ENCODE measurements around the gene KDM3A.

GRCh38 chr2:86464652-86465051 lies 23.5 kb downstream of the KDM3A start:
- TF ChIP-seq POLR2A (IDR thresholded peaks at IDR 0.05; ENCODE audit: low read length) (no peak), GATA1 (IDR thresholded peaks at IDR 0.05; ENCODE audit: low read depth, low read length) (no peak)
